GM18867 (cell line): ENCODE measurements around the gene GAL3ST2.
"Not testable (repeated sequence)": the region's sequence is repeated elsewhere in the genome, so short reads cannot be mapped to it uniquely, and the experiment has no call there.

Experiments
- ATAC-seq: cut with Tn5 transposase; IDR thresholded peaks from one replicate; pipeline ENCODE4 v1.9.1; 2021; ENCODE audit warnings: mild to moderate bottlenecking, moderate library complexity; ENCODE audit not compliant: unreplicated experiment

The GAL3ST2 gene

GRCh38 chr2:241806217-241806616 is 29.6 kb downstream of the GAL3ST2 start:
- ATAC-seq, result not testable (repeated sequence)

GRCh38 chr2:241808051-241808720 is 31.6 kb downstream of the GAL3ST2 start:
- no peak for ATAC-seq

GRCh38 chr2:241808721-241809382 is 32.2 kb downstream of the GAL3ST2 start, which contains the start of gene NEU4:
TSS of gene NEU4 (plus strand) at chr2:241809193. CDS start at chr2:241814485, 5,292 bp downstream.
- no peak for ATAC-seq

DNA sequence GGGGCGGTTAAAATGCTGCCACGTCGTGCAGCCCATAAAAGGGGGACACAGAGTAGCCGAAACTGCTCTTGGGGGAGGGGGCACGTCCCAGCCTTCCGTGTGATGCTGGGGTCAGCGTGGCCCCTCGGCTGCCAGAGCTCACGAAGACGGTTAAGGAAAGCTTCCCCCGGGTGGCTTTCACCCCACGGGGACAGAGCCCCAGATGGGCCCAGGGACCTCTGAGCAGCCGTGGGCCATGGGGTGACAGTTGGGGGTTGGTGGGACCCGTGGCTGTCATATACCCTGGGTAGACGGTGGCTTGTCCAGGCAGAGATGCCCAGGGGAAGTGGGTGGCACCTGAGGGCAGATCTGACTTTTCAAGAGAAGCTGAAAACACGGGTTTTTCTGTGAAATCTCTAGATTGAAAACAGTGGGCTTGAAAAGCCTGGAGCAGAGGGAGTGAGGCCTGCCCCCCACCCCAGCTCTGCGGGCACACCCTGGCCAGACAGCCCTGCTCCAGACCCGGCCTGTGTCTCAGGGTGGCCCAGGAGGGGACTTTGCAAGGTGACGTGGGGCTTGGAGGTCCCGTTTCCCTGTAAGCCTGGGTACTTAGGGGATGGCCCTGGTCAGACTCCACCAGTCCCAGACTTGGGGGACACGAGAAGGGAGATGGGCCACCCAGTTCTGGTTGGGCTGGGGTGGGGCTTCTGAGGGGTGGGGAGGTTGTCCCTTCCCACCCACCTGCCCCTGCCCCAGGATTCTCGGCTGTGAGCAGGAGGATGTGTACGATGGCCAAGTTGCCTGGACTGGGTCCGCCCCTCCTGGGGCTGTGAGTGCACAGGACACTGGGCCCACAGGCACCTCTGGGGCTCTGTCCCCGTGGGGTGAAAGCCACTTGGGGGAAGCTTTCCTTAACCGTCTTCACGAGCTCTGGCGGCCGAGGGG is 33.0 kb downstream of the GAL3ST2 start:
- no peak for ATAC-seq

GRCh38 chr2:241810307-241811200 is 33.9 kb downstream of the GAL3ST2 start:
- no peak for ATAC-seq

DNA sequence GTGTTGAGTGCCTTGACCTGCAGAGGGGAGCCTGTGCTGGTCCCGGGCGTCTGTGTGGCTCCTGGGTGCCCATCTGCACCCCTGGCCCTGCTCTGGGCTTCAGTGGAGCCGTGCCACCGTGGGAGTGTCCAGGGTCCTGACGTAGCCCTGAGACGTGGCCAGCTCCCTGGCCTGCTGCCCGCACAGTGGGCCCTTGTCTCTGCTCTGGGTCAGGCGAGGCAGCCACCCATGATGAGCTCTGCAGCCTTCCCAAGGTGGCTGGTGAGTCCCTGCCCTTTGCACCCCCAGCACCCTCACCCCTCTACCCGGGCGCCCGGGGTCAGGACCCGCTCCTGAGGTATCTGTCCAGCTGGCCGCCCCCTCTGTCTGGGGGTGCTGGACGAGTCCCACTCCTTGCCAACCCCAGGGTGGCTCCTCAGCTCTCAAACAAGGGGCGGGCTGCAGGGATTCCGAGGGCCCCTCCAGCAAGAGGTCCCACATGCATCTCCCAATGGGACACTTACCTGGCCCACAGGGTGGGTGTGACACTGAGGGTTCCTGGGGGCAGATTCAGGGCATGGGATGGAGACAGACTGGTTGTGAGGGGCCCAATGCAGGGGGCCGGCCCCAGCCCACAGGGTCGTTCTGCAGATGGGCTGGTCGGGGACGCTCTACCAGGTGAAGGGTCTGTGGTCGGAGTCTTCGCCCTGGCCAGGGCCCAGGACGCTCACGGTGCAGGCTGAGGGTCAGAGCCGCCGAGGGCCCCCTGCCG is 34.8 kb downstream of the GAL3ST2 start:
- no peak for ATAC-seq

DNA sequence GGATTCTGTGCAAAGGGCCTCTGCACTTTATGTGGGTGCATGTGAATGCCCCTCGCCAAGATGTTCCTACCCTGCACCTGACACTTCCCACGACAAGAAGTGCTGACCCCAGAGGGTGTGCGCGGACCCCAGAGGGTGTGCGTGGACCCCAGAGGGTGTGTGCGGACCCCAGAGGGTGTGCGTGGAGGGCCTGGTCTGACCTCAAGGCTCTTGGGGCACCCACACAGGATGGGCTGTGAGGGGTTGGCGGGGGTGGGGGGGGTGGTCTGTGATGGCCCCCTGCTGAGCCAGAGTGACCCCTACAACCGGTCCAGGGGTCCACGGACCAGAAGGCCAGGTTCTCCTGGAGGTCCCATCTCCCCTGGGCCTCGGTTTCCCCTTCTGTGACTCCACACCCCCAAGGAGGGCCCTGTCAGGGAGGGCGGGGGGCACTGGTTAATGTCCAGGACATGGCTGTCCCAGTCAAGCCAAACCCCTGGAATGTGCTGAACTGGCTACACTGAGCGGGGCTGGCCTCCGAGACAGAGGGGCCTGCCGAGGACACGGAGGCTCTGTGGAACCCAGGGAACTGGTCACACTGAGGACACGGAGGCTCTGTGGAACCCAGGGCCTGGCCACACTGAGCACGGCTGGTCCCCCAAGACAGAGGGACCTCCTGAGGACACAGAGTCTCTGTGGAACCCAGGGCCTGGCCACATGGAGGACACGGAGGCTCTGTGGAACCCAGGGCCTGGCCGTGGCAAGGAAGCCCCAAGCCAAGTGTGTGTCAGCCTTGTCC is 35.5 kb downstream of the GAL3ST2 start:
- no peak for ATAC-seq

GRCh38 chr2:241812730-241813643 is 36.4 kb downstream of the GAL3ST2 start:
- no peak for ATAC-seq

GRCh38 chr2:241813644-241814392 is 37.2 kb downstream of the GAL3ST2 start:
- no peak for ATAC-seq

DNA sequence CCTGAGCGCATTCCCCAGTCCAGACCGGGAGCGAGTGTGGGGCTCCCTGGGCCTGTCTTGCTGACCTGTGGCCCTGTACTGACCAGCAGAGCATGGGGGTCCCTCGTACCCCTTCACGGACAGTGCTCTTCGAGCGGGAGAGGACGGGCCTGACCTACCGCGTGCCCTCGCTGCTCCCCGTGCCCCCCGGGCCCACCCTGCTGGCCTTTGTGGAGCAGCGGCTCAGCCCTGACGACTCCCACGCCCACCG is 37.7 kb downstream of the GAL3ST2 start:
- no peak for ATAC-seq

GRCh38 chr2:241814643-241815476 is 38.2 kb downstream of the GAL3ST2 start:
- no peak for ATAC-seq

DNA sequence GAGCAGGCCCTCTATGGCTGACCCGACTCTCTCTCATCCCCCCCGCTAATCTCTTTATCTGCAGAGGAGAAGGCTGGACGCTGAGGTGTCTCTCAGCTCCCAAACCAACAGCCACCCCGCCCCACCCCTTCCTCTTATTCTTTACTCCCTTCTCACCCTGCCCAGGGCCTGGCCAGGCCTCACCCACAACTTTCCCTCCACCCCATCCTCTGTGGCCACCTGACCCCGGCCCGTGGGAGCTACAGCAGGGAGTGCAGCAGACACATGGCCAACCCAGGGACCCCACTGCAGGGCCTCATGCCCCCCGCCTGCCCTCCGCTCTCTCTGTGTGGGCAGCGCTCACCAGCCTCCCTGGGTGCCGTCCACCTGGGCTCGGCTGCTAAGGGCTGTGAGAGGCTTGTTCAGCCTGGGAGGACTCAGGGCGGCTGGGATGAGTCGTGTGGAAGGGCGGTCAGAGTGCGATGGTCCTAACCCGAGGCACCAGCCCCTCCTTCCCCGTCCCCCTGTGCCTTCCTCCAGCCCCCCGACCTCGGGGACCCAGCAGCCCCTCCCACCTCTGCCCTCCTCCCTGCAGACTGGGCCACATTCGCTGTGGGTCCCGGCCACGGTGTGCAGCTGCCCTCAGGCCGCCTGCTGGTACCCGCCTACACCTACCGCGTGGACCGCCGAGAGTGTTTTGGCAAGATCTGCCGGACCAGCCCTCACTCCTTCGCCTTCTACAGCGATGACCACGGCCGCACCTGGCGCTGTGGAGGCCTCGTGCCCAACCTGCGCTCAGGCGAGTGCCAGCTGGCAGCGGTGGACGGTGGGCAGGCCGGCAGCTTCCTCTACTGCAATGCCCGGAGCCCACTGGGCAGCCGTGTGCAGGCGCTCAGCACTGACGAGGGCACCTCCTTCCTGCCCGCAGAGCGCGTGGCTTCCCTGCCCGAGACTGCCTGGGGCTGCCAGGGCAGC is 39.1 kb downstream of the GAL3ST2 start:
- ATAC-seq, result no peak

DNA sequence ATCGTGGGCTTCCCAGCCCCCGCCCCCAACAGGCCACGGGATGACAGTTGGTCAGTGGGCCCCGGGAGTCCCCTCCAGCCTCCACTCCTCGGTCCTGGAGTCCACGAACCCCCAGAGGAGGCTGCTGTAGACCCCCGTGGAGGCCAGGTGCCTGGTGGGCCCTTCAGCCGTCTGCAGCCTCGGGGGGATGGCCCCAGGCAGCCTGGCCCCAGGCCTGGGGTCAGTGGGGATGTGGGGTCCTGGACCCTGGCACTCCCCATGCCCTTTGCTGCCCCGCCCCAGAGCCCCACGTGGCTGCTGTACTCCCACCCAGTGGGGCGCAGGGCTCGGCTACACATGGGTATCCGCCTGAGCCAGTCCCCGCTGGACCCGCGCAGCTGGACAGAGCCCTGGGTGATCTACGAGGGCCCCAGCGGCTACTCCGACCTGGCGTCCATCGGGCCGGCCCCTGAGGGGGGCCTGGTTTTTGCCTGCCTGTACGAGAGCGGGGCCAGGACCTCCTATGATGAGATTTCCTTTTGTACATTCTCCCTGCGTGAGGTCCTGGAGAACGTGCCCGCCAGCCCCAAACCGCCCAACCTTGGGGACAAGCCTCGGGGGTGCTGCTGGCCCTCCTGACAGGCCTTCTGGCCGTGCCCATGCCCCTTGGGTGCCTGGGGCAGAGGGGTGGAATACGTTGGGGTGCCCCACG is 40.0 kb downstream of the GAL3ST2 start:
- no peak for ATAC-seq

- no peak for ATAC-seq
Observed at GRCh38 chr2:241817126-241817820, 40.7 kb downstream of the GAL3ST2 start.
